Measurements from ENCODE around the gene TEAD4.

Gene TEAD4

DNA sequence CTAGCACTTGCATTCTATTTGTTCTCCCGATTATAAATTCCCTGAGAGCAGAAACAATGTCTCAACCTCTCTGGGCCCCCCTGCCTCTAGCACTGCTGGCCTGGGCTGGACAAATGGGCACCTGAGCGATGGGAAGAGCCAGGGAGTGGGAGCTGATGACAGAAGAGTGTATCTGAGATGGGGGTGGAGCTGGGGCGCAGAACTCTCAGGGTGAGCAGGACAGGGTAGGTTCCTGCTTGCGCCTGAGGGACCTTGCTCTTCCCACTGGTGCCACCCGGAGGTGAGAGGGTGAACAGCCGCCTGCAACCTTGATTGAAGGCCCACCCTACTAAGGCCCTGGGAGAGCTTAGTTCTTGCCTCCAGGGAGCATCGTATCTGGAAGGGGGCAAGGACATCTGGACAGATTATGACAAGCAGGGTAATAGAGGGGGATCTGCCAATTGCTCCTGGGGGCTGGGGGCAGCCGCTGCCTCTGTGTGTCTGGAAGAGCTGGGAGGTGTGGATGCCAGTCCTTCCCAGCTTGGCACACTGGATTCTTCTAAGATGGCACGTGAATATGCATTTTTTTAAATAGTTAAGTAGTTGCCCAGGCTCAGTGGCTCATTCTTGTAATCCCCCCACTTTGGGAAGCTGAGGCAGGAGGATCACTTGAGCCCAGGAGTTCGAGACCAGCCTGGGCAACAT lies 75.0 kb downstream of the TEAD4 start:
- peak; percentile 8 for DNase-seq

- no peak for DNase-seq
Observed at GRCh38 chr12:3035171-3035570, 76.0 kb downstream of the TEAD4 start.

GRCh38 chr12:3035815-3036702 lies 76.9 kb downstream of the TEAD4 start:
- DNase-seq = no peak

DNA sequence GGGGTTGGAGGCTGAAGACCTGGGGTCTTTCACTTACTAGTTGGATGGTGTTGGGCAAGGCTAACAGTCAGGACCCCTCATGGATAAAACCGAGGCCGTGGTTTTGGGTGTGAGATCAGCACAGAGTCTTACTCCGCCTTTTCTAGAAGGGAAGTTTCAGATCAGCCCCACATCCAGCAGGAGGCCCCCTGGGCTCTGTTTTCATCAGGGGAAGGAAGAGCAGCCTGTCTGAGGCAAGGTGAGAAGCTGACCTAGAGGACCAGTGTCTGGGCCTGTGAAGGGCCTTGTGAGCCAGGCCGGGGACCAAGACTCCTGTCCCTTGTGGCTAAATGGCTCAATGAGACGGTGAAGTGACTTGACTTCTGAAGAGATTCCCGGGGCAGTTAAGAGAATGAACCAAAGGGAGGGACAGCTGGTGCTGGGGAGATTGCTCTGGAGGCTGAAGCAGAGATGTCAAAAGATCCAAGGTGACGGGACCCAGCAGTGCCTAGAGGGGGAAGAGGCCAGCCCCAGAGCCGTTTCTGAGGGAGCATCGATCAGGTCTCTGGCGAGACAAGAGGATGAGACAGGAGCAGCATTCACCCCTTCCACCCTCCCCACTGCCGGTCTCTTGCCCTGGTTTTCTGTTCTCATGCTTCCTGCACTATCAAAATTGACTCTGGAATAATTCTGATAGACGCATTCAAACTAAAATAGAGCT lies 77.9 kb downstream of the TEAD4 start:
- DNase-seq = no peak

DNA sequence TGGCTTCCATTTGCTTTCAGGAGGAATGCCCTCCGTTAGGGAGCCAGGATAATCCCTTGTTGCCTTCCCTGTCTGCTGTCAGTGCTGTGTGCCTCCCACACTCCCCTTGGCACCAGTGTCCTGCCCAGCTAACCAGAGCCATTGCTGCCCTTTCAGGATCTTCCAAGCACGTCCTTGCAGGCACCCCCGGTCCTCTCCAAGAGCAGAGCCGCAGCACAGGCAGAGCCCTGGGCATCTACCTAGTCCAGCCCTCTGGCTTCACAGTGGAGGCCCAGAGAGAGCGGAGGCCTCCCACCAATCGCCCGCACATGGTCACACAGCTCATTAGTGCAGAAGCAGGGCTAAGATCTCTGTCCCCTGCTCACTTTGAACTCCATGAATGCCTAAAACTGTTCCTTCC lies 79.0 kb downstream of the TEAD4 start:
- DNase-seq = no peak

DNA sequence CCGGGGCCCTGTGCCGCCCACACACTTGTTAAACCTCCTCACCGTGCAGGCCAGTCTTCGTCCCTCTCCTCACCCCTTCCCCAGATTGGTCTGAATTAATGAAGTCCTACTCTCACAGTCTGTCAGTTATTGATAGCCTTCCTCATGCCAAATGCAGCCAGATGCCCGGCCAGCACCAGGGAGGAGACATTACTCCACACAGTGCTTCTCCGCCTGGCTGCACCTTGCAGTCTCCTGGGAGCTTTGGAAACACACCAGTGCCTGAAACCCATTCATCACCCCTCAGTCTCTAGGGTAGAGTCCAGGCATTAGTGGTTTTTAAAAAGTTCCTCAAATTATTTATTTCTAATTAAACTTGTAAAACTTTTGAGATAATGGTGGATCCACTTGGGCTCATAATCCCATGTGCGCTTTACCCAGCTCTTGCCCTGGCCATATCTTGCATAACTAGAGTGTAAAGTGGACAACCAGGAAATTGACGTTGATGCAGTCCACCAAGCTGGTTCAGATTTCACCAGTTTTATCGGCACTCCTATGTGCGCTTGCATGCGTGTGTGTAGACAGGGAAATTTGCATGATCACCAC lies 79.8 kb downstream of the TEAD4 start:
- no peak for DNase-seq

DNA sequence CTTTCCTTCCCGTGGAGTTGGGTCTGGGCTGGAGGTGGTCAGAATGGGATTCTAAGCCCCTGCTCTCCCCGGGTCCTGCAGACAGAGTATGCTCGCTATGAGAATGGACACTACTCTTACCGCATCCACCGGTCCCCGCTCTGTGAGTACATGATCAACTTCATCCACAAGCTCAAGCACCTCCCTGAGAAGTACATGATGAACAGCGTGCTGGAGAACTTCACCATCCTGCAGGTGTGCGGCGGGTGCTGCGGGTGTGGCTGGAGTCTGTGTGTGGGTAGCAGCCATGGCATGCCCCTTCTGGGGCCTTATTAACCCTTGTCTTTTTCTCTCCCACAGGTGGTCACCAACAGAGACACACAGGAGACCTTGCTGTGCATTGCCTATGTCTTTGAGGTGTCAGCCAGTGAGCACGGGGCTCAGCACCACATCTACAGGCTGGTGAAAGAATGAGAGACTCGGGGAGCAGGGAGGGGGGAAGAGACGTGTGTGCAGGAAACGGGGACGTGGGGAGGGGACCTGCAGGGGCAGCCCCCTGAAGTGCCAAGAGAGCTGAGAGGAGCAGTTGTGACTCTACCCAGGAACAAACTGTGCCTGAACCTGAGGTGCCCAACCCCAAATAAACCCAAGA lies 80.9 kb downstream of the TEAD4 start:
- DNase-seq = no peak

DNA sequence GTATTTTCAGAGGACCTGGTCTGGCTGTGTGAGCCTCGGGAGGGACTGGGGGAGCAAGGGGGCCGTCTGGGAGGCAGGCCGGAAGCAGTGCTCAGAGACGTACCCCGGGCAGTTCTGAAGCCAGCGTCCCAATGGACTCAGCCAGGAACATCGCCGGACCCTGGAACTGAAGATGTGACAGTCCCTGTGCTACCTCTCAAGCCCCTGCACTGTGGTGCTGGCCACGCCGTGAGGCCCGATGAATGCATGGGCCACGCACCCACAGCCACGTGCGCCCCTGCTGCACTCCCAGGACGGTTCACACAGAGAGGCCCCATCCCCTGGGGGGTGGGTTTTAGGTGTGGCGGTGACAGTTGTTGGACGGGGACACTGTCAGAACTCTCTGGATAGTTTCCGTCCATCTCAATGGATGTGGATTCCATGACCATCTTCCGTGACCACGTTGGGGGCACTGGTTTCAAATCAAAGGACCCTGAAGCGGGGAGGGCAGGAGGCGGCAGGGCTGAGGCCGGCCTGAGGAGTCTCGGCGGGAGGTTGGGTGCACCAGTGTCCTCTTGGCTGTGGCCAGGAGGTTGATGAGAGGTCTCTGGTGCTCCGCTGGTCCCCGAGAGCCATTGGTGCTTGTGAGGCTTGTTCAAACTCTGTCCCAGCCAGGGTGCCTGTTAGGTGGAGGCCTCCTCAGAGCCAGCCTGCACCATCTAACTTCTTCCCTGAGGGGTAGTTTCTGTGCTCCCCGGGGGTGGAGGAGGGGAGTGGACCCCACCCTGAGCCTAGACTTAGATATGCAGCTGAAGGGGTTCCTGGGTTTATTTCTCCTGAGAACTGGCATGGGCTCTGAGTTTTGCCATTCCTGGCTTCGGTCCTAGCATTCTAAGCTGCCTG lies 81.7 kb downstream of the TEAD4 start:
- no peak for DNase-seq

DNA sequence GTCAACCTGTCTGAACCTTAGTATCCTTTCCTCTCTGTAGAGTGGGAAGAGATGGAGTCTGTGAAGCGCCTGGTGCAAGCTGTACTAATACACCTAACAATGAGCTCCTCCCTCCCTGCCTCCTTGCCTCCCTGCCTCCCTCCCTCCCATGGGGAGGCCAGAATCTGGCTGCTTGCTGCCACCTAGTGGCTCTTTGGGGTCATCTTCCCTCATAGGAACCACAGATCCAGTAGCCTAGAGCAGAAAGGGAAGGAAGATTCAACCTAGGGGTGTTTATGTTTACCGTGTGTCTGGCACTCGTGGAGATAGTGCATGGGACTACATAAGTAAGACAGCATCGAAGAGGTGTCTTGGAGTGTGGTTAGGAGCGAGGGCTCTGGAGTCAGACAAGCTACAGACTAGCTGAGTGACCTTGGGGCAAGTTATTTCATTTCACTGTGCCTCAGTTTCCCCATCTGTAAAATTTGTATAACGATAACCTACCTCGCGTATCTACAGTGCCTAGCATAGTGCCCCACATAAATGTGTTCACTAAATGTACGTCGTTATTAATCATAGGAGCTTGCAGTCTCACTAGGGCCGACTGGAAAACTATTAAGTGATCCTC lies 82.5 kb downstream of the TEAD4 start:
- DNase-seq = peak; percentile 54

DNA sequence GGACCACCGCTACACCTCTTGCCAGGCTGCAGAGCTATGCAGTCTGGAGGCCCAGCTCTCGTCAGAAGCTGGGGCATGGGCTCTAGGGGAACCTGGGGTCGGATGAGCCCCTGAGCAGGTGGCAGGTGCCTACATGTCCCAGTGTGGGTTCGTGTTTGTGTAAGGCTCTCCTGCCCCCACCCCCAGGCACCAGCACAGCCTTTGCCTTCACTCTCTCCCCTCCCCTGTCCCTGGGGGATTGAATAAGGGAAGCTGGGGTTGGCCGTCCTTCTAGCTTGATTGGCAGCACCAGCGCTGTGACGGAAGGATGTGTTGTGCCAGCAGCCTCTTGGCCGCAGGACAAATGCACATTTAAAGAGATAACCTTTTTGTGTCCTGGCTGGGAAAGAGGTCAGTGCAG lies 83.2 kb downstream of the TEAD4 start:
- DNase-seq = no peak

- no peak for DNase-seq
Observed at GRCh38 chr12:3042826-3043225, 83.6 kb downstream of the TEAD4 start.

GRCh38 chr12:3043406-3043805 lies 84.2 kb downstream of the TEAD4 start:
- no peak for DNase-seq

GRCh38 chr12:3044141-3044630 lies 85.0 kb downstream of the TEAD4 start:
- no peak for DNase-seq

GRCh38 chr12:3045494-3045893 lies 86.3 kb downstream of the TEAD4 start:
- DNase-seq = no peak

- DNase-seq = no peak
Observed at GRCh38 chr12:3045989-3046388, 86.8 kb downstream of the TEAD4 start.

- no peak for DNase-seq
Observed at GRCh38 chr12:3046441-3047200, 87.4 kb downstream of the TEAD4 start.

DNA sequence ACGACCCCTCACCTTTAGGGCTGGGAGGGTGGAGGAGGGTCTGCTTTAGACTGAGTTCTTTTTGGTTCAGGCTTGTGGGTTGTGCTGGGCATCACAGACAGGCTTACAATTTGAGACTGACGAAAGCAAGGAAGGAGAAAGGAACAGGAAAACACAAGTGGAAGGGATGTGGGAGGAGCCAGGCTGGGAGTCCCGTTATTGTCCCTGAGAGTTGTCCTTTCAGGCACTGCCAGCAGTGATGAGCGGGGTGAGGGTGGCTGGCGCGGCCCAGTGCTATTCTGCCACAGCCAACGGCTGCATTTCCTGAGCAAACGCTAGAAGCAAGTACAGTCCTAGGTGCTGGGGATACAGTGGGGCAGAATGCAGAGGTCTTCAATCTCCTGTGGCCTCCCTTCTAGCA lies 88.8 kb downstream of the TEAD4 start:
- DNase-seq = no peak

GRCh38 chr12:3048540-3048939 lies 89.3 kb downstream of the TEAD4 start:
- no peak for DNase-seq

- DNase-seq = no peak
Observed at GRCh38 chr12:3049176-3049575, 90.0 kb downstream of the TEAD4 start.

DNA sequence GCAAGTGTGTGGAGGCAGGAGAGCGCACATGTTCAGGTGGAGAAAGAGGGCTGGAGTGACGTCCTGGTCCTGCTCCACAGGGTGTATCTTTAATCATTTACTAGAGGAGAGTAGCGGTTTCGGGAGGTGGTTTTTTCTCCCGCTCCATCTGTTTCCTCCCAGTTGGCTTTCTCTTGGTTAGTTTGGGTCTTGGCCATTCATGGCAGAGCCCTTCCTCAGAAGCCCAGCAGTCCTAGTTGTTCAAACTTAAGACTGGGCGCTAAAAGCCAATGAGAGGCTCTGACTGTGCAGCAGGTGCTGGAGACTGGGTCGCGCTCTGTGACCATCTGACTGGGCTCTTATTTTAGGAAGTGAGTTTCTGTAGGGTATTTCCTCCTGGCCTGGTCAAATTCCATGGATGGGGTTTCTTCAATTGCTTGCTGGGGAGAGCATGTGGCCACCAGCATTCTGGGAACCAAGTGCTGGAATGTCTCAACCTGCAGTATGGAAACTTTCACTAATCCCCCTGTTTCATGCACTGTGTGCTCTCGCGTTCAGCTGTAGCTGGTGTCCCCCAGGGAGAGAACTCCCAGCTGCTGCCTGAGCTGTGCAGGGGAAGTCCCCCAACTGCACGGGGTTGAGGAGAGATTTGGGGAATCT lies 90.5 kb downstream of the TEAD4 start:
- no peak for DNase-seq

Measured in CD4-positive, alpha-beta T cell treated with Interleukin-10 for 1 hour (primary cell).